K562 (cell line): ENCODE data around the gene DGCR8. TPM values are rescaled to one million over a fixed set of nuclear protein-coding genes. Genes with fewer than 3 reads are reported as not detected.

Experiments
- ATAC-seq: fragments of 200-7000 bp; cut with Tn5 transposase; 3 replicates; pipeline ENCODE4 v1.9.1; 2020; ENCODE audit warnings: moderate library complexity
- BruUV-seq: library from RNA; stranded (reverse); fragments of 400-500 nt; replicated peaks from 2 replicates; lab custom pipeline; 2021; lab: Mats Ljungman, UMichigan
- CTCF ChIA-PET: fragments of 300-600 bp; formaldehyde crosslinking; extraction: SDS; loops from one replicate; lab custom pipeline; 2021; ENCODE audit warnings: low intra/inter-chr PET ratio; lab: Yijun Ruan, JAX
- POLR2A ChIA-PET: fragments of 300-600, 350-650 bp; sonication (Branson Sonifier 250); formaldehyde crosslinking; extraction: SDS; loops from one replicate; lab custom pipeline; 2021; ENCODE audit warnings: antibody characterized with exemption, inconsistent platforms; lab: Yijun Ruan, JAX
- DNase-seq, 4 experiments: peaks; one replicate each; pipeline versions ENCODE4 v3.0.0 to v3.0.0-alpha.2; 2011 to 2018; ENCODE audit warnings: low spot score in 3 of 4, mixed read lengths in 3 of 4; ENCODE audit errors: extremely low read depth in 1 of 4
- FAIRE-seq: peaks from 2 replicates; lab custom pipeline; 2011; peaks lifted over from hg19 to GRCh38; lab: Jason Lieb, UNC
- H2AFZ ChIP-seq: 2 replicates; pipeline ENCODE4 v1.6.0; 2011; ENCODE audit warnings: low read depth, low read length, control low read depth, inconsistent platforms
- H3K27ac ChIP-seq: fragments of 200-600 bp; 3 replicates; pipeline ENCODE4 v1.8.0; 2011; ENCODE audit warnings: low read depth, mild to moderate bottlenecking, control low read depth, inconsistent platforms, low read length, moderate library complexity, mixed read lengths; ENCODE audit errors: extremely low read depth
- H3K27me3 ChIP-seq, 2 experiments: fragments of 300-600 bp in 1 of 2; 2 replicates in 1 of 2; 3 replicates in 1 of 2; pipeline versions ENCODE4 v1.6.0 to v1.8.0; 2011; ENCODE audit warnings: inconsistent platforms in 2 of 2, low read length in 2 of 2, mild to moderate bottlenecking in 1 of 2, mixed read lengths in 1 of 2, moderate library complexity in 1 of 2; ENCODE audit not compliant: control insufficient read depth in 2 of 2, insufficient read depth in 2 of 2
- H3K36me3 ChIP-seq: fragments of 300-600 bp; 3 replicates; pipeline ENCODE4 v1.8.0; 2011; ENCODE audit warnings: mild to moderate bottlenecking, low read length, inconsistent platforms; ENCODE audit not compliant: control insufficient read depth, insufficient read depth
- H3K4me1 ChIP-seq, 2 experiments: fragments of 200-600 bp in 1 of 2; replicated peaks in 1 of 2; 2 replicates in 1 of 2; 3 replicates in 1 of 2; pipeline versions ENCODE4 v1.5.1 to v1.8.0; 2011; ENCODE audit warnings: inconsistent platforms in 2 of 2, low read length in 2 of 2, mild to moderate bottlenecking in 1 of 2, mixed read lengths in 1 of 2, moderate library complexity in 1 of 2; ENCODE audit not compliant: control insufficient read depth in 2 of 2, insufficient read depth in 2 of 2
- H3K4me2 ChIP-seq: 2 replicates; pipeline ENCODE4 v1.6.1; 2011; ENCODE audit warnings: low read length, control low read depth, inconsistent platforms, mixed read lengths; ENCODE audit not compliant: insufficient read depth
- H3K4me3 ChIP-seq: fragments of 200-600 bp; sonication (generic), shearing (Covaris generic); 2 replicates; pipeline ENCODE4 v1.5.1; 2016; ENCODE audit warnings: control low read depth, inconsistent platforms
- H3K79me2 ChIP-seq: fragments of 200-600 bp; 3 replicates; pipeline ENCODE4 v1.8.0; 2011; ENCODE audit warnings: low read length, inconsistent platforms; ENCODE audit not compliant: control insufficient read depth, insufficient read depth
- H3K9ac ChIP-seq, 2 experiments: 2 replicates each; pipeline versions ENCODE4 v1.6.0 to v1.6.1; 2011; ENCODE audit warnings: low read depth in 2 of 2, low read length in 2 of 2, control low read depth in 1 of 2, inconsistent platforms in 1 of 2, mild to moderate bottlenecking in 1 of 2, mixed read lengths in 1 of 2; ENCODE audit not compliant: insufficient read depth in 1 of 2
- H3K9me1 ChIP-seq: one replicate; pipeline ENCODE4 v1.6.0; 2011; ENCODE audit warnings: inconsistent platforms, mild to moderate bottlenecking, low read length, moderate library complexity; ENCODE audit not compliant: control insufficient read depth, insufficient read depth
- H3K9me3 ChIP-seq: replicated peaks from 2 replicates; pipeline ENCODE4 v1.5.1; 2011; ENCODE audit warnings: low read depth, low read length, inconsistent platforms; ENCODE audit not compliant: control insufficient read depth, insufficient read depth
- H4K20me1 ChIP-seq: replicated peaks from 2 replicates; pipeline ENCODE4 v1.6.1; 2011; ENCODE audit warnings: low read length, inconsistent platforms, mixed read lengths; ENCODE audit not compliant: control insufficient read depth, insufficient read depth
- CAMTA2 ChIP-seq: fragments of 250-450 bp; sonication (Bioruptor Pico); conservative IDR thresholded peaks from 2 replicates; pipeline ENCODE4 v1.5.1; 2022
- CEBPZ ChIP-seq: fragments of 150-350 bp; IDR thresholded peaks from 2 replicates; pipeline ENCODE4 v1.6.1; 2014; ENCODE audit warnings: low read depth, mild to moderate bottlenecking, low read length, borderline replicate concordance
- CREB1 ChIP-seq, 2 experiments: sonication (generic) in 1 of 2; formaldehyde crosslinking in 1 of 2; IDR thresholded peaks; 2 replicates each; pipeline versions ENCODE4 v1.6.1 to v1.8.0; 2012 to 2022; ENCODE audit warnings: inconsistent platforms in 1 of 2, mild to moderate bottlenecking in 1 of 2, missing genetic modification reagents in 1 of 2, moderate library complexity in 1 of 2
- DDX20 ChIP-seq: fragments of 450-650 bp; IDR thresholded peaks from 2 replicates; pipeline ENCODE4 v1.6.1; 2016; ENCODE audit warnings: missing genetic modification characterization, low read depth, mild to moderate bottlenecking, missing compliant biosample characterization, moderate library complexity
- HDAC1 ChIP-seq, 2 experiments: fragments of 450-650 bp; IDR thresholded peaks; 2 replicates each; pipeline ENCODE4 v1.6.1; 2016 to 2017; ENCODE audit warnings: inconsistent platforms in 1 of 2, mild to moderate bottlenecking in 1 of 2, moderate library complexity in 1 of 2
- ILF3 ChIP-seq: fragments of 450-650 bp; IDR thresholded peaks from 2 replicates; pipeline ENCODE4 v1.6.1; 2018; ENCODE audit warnings: antibody characterized with exemption, mild to moderate bottlenecking, moderate library complexity, borderline replicate concordance
- IRF2 ChIP-seq: sonication (generic); formaldehyde crosslinking; IDR thresholded peaks from 2 replicates; pipeline ENCODE4 v1.8.1; 2022; ENCODE audit warnings: mild to moderate bottlenecking, missing genetic modification reagents
- RBFOX2 ChIP-seq: fragments of 200-400 bp; formaldehyde crosslinking; IDR thresholded peaks from 2 replicates; pipeline ENCODE4 v1.6.1; 2017; ENCODE audit warnings: low read depth, mild to moderate bottlenecking, low read length, moderate library complexity
- U2AF2 ChIP-seq: fragments of 200-400 bp; formaldehyde crosslinking; optimal IDR thresholded peaks from 2 replicates; pipeline ENCODE3; 2017; ENCODE audit warnings: low read depth, mild to moderate bottlenecking, low read length
- ZNF76 ChIP-seq: fragments of 250-450 bp; sonication (Bioruptor Pico); IDR thresholded peaks from 2 replicates; pipeline ENCODE4 v1.4.0; 2020; ENCODE audit warnings: mild to moderate bottlenecking, moderate library complexity, borderline replicate concordance
- ZNF764 ChIP-seq: fragments of 250-450 bp; sonication (Bioruptor Pico); IDR thresholded peaks from 2 replicates; pipeline ENCODE4 v1.4.0; 2020; ENCODE audit warnings: low read depth, mild to moderate bottlenecking, moderate library complexity
- ZSCAN29 ChIP-seq: fragments of 450-650 bp; IDR thresholded peaks from 2 replicates; pipeline ENCODE4 v1.6.1; 2017
- ZSCAN32 ChIP-seq: fragments of 450-650 bp; formaldehyde crosslinking; IDR thresholded peaks from 2 replicates; pipeline ENCODE4 v1.4.0; 2020; ENCODE audit warnings: mild to moderate bottlenecking, moderate library complexity
- WGBS: fragments of 100-300 bp; shearing (Covaris generic); methylation state at CpG from one replicate; pipeline ENCODE4 v1.1.6; 2016; ENCODE audit warnings: low coverage, mixed read lengths; ENCODE audit not compliant: insufficient coverage; ENCODE audit errors: missing lambda C conversion rate; 5-methylcytosine and 5-hydroxymethylcytosine counted together
- in situ Hi-C: fragments of 300-500 bp; cut with MboI; formaldehyde crosslinking; loops from 4 replicates; pipeline ENCODE4 v1.15.0; 2018; ENCODE audit warnings: inconsistent platforms, mixed read lengths
- intact Hi-C: fragments of 100-400 bp; cut with micrococcal nuclease; formaldehyde crosslinking; loops from 2 replicates; pipeline ENCODE4 v1.14.2; 2022
- polyA plus RNA-seq, 8 experiments: library from polyadenylated mRNA; depleted of rRNA in 4 of 8; stranded (reverse) in 5 of 8; unstranded in 3 of 8; fragments of >200 nt; fragmentation: Nextera tagmentation in 2 of 8; fragmentation: Illumina TruSeq in 1 of 8; extraction: Ambion mirVana in 2 of 8; extraction: Trizol in 1 of 8; gene quantifications; 2 replicates each; pipeline versions ENCODE4 v1.2.1 to v1.2.3, GENCODE V29; 2011 to 2014; ENCODE audit warnings: inconsistent platforms in 1 of 8, missing spikeins in 1 of 8
- total RNA-seq, 7 experiments: library from RNA; depleted of rRNA in 6 of 7; stranded (reverse); fragments of >200 nt in 6 of 7; fragmentation: Illumina TruSeq in 2 of 7; extraction: Trizol in 2 of 7; gene quantifications; 2 replicates each; pipeline versions ENCODE4 v1.2.1 to v1.2.3, GENCODE V29; 2011 to 2021; ENCODE audit warnings: low replicate concordance in 1 of 7
- TF ChIP-seq, protein P1 (sequence below), 2 experiments: fragments of 250-450 bp in 1 of 2; fragments of 450-650 bp in 1 of 2; sonication (Bioruptor Pico) in 1 of 2; IDR thresholded peaks; 2 replicates each; pipeline versions ENCODE4 v1.6.1 to v1.8.0; 2016 to 2021; ENCODE audit warnings: mild to moderate bottlenecking in 2 of 2, moderate library complexity in 2 of 2, missing compliant biosample characterization in 1 of 2, missing genetic modification characterization in 1 of 2

Gene DGCR8
- total and polyA plus RNA-seq, 9 of the 15 experiments (the other 6 are each of a cell fraction or from before 2014, with no cell fraction given), result 5.9 to 144 (median 80.1) TPM

DNA sequence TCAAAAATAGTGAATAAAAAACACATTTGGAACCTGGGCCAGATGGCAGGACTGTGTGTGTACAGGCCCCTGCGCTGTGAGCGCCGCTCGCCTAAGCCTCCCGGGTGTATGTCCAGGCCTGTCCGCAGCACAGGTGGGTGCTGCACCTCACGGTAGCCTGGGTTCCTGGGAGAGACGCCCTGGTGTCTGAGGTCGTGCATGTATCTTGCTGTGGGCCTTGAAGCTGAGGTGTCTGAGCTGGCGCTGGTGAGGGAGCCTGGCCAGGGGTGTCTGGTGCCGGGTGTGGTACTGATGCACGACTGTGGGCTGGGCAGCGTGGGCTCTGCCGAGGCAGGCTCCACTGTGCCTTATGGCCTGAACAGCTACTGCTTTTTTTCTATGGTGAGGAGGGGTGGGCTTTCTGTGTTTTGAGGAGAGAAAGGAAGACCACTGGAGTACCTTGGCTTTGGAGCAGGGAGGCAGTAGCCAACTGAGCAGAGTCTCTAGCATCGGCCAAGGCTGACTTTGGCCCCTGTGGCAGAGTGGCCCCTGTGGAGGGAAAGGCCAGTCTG, 47.4 kb downstream of the DGCR8 start:
- Histone ChIP-seq H3K9me1 (peaks cover 4% of the 10 kb centered on the region), H3K4me3 (no peak overlapping the region), H3K9ac (peak overlapping the region in 1 of 2 experiments; percentile 71; a peak in 2 of 4 replicates), H3K4me1 (peaks cover 6 to 73% of the 10 kb centered on the region in 2 experiments), H2AFZ (no peak overlapping the region), H3K4me2 (no peak overlapping the region), H3K9me3 (no peaks in the 10 kb centered on the region), H3K79me2 (peaks cover 30% of the 10 kb centered on the region), H4K20me1 (peaks cover 71% of the 10 kb centered on the region), H3K27me3 (no peaks in the 10 kb centered on the region), H3K36me3 (peaks cover 59% of the 10 kb centered on the region), H3K27ac (no peak overlapping the region)
- BruUV-seq, result no TSS peak
- ChIA-PET CTCF (interaction anchor here (0.7 to 5.8 kb wide), 2 partner anchors 156 to 867 kb away, joined by 3 to 80 read pairs; no protein-coding TSS in a partner anchor), POLR2A (interaction anchor here (0.6 to 8.3 kb wide), 12 partner anchors 9 to 403 kb away, joined by 3 to 212 read pairs (median 3); partner anchors contain the start of genes COMT, RANBP1, TANGO2 and TRMT2A)
- intact Hi-C loops, result no loop called here
- WGBS, result 90% methylated on average over 15 of the region's 15 CpGs
- DNase-seq, result no peak
- ATAC-seq, result peak; percentile 4
- in situ Hi-C loops, result loop anchor here (5.0 kb wide), 1 partner anchor 155 kb away; no protein-coding TSS in a partner anchor
- FAIRE-seq, result no peak
- TF ChIP-seq IRF2 (CRISPR knock-in tag), result no peak
- TF ChIP-seq ZSCAN29, result 0 out of 2 replicates have a peak, but pooled peaks have one; percentile 8
- peak; percentile 25; the same call in 1 of the 2 replicates for TF ChIP-seq ZNF764 (CRISPR knock-in tag)
- no peak for TF ChIP-seq CEBPZ
- peak; percentile 80; the same call in 1 of the 2 replicates for TF ChIP-seq CAMTA2 (CRISPR knock-in tag)
- TF ChIP-seq RBFOX2, result peak; percentile 71
- TF ChIP-seq, protein P1, sequence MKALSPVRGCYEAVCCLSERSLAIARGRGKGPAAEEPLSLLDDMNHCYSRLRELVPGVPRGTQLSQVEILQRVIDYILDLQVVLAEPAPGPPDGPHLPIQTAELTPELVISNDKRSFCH (CRISPR knock-in tag; IDR thresholded peaks at IDR 0.05), result no peak
- TF ChIP-seq, protein P1 (tag; IDR thresholded peaks at IDR 0.05), result 0 out of 2 replicates have a peak, but pooled peaks have one; percentile 21
- TF ChIP-seq HDAC1 (IDR thresholded peaks at IDR 0.05), result no peak
- TF ChIP-seq ZSCAN32 (CRISPR knock-in tag), result no peak
- peak; percentile 57; the same call in 1 of the 2 replicates for TF ChIP-seq ILF3
- TF ChIP-seq ZNF76 (CRISPR knock-in tag), result no peak
- TF ChIP-seq DDX20 (tag), result no peak
- peak; percentile 8; the same call in 1 of the 2 replicates for TF ChIP-seq CREB1 (IDR thresholded peaks at IDR 0.05)
- TF ChIP-seq CREB1 (CRISPR knock-in tag; IDR thresholded peaks at IDR 0.05), result no peak
- TF ChIP-seq U2AF2, result no peak
